IMR-90 (cell line): ENCODE data around the gene ALDOC. TPM values are rescaled to one million over a fixed set of nuclear protein-coding genes. Genes with fewer than 3 reads are reported as not detected.

Experiments used
- ATAC-seq: fragments of 200-7000 bp; cut with Tn5 transposase; 2 replicates; pipeline ENCODE4 v1.9.1; 2020; ENCODE audit warnings: low read depth, mild to moderate bottlenecking, moderate library complexity
- BruUV-seq: library from RNA; stranded (reverse); fragments of 400-500 nt; replicated peaks from 2 replicates; lab custom pipeline; 2021; lab: Mats Ljungman, UMichigan
- CTCF ChIA-PET: fragments of 300-600 bp; formaldehyde crosslinking; extraction: SDS; loops from one replicate; lab custom pipeline; 2021; ENCODE audit warnings: antibody characterized with exemption; lab: Yijun Ruan, JAX
- POLR2A ChIA-PET: fragments of 300-600 bp; sonication (Branson Sonifier 250); formaldehyde crosslinking; loops from one replicate; lab custom pipeline; 2022; ENCODE audit warnings: antibody characterized with exemption; ENCODE audit not compliant: unreplicated experiment; lab: Charles Lee
- DNase-seq: peaks from one replicate; pipeline ENCODE4 v3.0.0; 2013
- H2AFZ ChIP-seq: replicated peaks from 2 replicates; pipeline ENCODE3; 2013; ENCODE audit warnings: low read length, mild to moderate bottlenecking; ENCODE audit not compliant: poor library complexity
- H2AK5ac ChIP-seq: 2 replicates; pipeline ENCODE4 v1.6.1; 2013; ENCODE audit warnings: low read depth, low read length, inconsistent platforms
- H2AK9ac ChIP-seq: replicated peaks from 2 replicates; pipeline ENCODE3; 2013; ENCODE audit warnings: mild to moderate bottlenecking, low read depth, low read length, moderate library complexity; ENCODE audit not compliant: poor library complexity
- H2BK120ac ChIP-seq: 2 replicates; pipeline ENCODE4 v1.6.1; 2013; ENCODE audit warnings: low read depth, low read length, inconsistent platforms
- H2BK15ac ChIP-seq: 3 replicates; pipeline ENCODE4 v1.6.1; 2013; ENCODE audit warnings: low read depth, low read length, inconsistent platforms
- H2BK20ac ChIP-seq: 2 replicates; pipeline ENCODE4 v1.6.1; 2013; ENCODE audit warnings: low read depth, mild to moderate bottlenecking, inconsistent platforms, low read length, moderate library complexity
- H2BK5ac ChIP-seq: 2 replicates; pipeline ENCODE4 v1.6.1; 2013; ENCODE audit warnings: mild to moderate bottlenecking, low read depth, low read length, inconsistent platforms; ENCODE audit not compliant: poor library complexity, severe bottlenecking
- H3K14ac ChIP-seq: replicated peaks from 2 replicates; pipeline ENCODE4 v1.6.1; 2013; ENCODE audit warnings: low read depth, low read length, inconsistent platforms
- H3K18ac ChIP-seq: 2 replicates; pipeline ENCODE4 v1.6.1; 2013; ENCODE audit warnings: low read depth, low read length, control low read depth
- H3K23ac ChIP-seq: 2 replicates; pipeline ENCODE4 v1.6.1; 2013; ENCODE audit warnings: low read depth, low read length, inconsistent platforms
- H3K27ac ChIP-seq: 2 replicates; pipeline ENCODE4 v1.5.1; 2013; ENCODE audit warnings: mild to moderate bottlenecking, control low read depth, low read length; ENCODE audit not compliant: insufficient read depth
- H3K27me3 ChIP-seq: 2 replicates; pipeline ENCODE4 v1.6.1; 2013; ENCODE audit warnings: low read length; ENCODE audit not compliant: control insufficient read depth, insufficient read depth
- H3K36me3 ChIP-seq: 2 replicates; pipeline ENCODE4 v1.6.1; 2013; ENCODE audit warnings: low read length, mixed read lengths; ENCODE audit not compliant: control insufficient read depth, insufficient read depth
- H3K4ac ChIP-seq: 2 replicates; pipeline ENCODE4 v1.6.1; 2013; ENCODE audit warnings: low read depth, low read length, inconsistent platforms
- H3K4me1 ChIP-seq: 2 replicates; pipeline ENCODE4 v1.6.1; 2013; ENCODE audit warnings: low read length, mixed read lengths; ENCODE audit not compliant: control insufficient read depth, insufficient read depth
- H3K4me2 ChIP-seq: 2 replicates; pipeline ENCODE4 v1.6.1; 2013; ENCODE audit warnings: low read depth, mild to moderate bottlenecking, control low read depth, low read length, moderate library complexity
- H3K4me3 ChIP-seq: 2 replicates; pipeline ENCODE4 v1.5.1; 2013; ENCODE audit warnings: low read depth, mild to moderate bottlenecking, control low read depth, low read length, moderate library complexity; ENCODE audit not compliant: insufficient read depth
- H3K56ac ChIP-seq: 2 replicates; pipeline ENCODE4 v1.6.1; 2013; ENCODE audit warnings: low read length, inconsistent platforms; ENCODE audit not compliant: insufficient read depth; ENCODE audit errors: extremely low read depth
- H3K79me1 ChIP-seq, 2 experiments: 2 replicates each; pipeline ENCODE4 v1.6.1; 2013; ENCODE audit warnings: low read length in 2 of 2, inconsistent platforms in 1 of 2, low read depth in 1 of 2
- H3K9ac ChIP-seq: 2 replicates; pipeline ENCODE4 v1.6.1; 2013; ENCODE audit warnings: low read depth, low read length, control low read depth
- H3K9me1 ChIP-seq: 2 replicates; pipeline ENCODE4 v1.6.1; 2013; ENCODE audit warnings: low read length, inconsistent platforms; ENCODE audit not compliant: insufficient read depth
- H3K9me3 ChIP-seq: 2 replicates; pipeline ENCODE4 v1.6.1; 2013; ENCODE audit warnings: low read length; ENCODE audit not compliant: control insufficient read depth, insufficient read depth
- H4K20me1 ChIP-seq: 2 replicates; pipeline ENCODE4 v1.6.1; 2013; ENCODE audit warnings: low read length, inconsistent platforms; ENCODE audit not compliant: insufficient read depth
- H4K5ac ChIP-seq: 2 replicates; pipeline ENCODE4 v1.6.1; 2013; ENCODE audit warnings: mild to moderate bottlenecking, low read depth, low read length, control low read depth
- H4K8ac ChIP-seq, 2 experiments: 2 replicates each; pipeline ENCODE4 v1.6.1; 2013; ENCODE audit warnings: low read depth in 2 of 2, low read length in 2 of 2, control low read depth in 1 of 2, inconsistent platforms in 1 of 2
- H4K91ac ChIP-seq: 2 replicates; pipeline ENCODE4 v1.6.1; 2013; ENCODE audit warnings: low read depth, low read length, inconsistent platforms; ENCODE audit not compliant: insufficient read depth
- NFE2L2 ChIP-seq: fragments of 150-350 bp; IDR thresholded peaks from 2 replicates; pipeline ENCODE4 v1.6.1; 2016; ENCODE audit warnings: low read depth, mild to moderate bottlenecking, low read length
- RAD21 ChIP-seq: IDR thresholded peaks from 2 replicates; pipeline ENCODE4 v1.6.1; 2012; ENCODE audit warnings: low read length, improper control_type of control experiment
- SMC3 ChIP-seq: fragments of 150-350 bp; IDR thresholded peaks from 2 replicates; pipeline ENCODE4 v1.6.1; 2016; ENCODE audit warnings: low read depth, mild to moderate bottlenecking, antibody characterized with exemption, low read length, moderate library complexity
- WGBS, 2 experiments: methylation state at CpG; one replicate each; pipeline versions ENCODE4 v1.1.5 to v1.1.7; 2013; ENCODE audit warnings: missing lambda C conversion rate in 2 of 2; ENCODE audit not compliant: insufficient read length in 1 of 2; ENCODE audit errors: extremely low coverage in 2 of 2; 5-methylcytosine and 5-hydroxymethylcytosine counted together
- dilution Hi-C: fragments of 300-500 bp; cut with HindIII; formaldehyde crosslinking; loops from one replicate; pipeline ENCODE4 v1.14.3; 2018; ENCODE audit warnings: low sequenced_read_pairs; ENCODE audit not compliant: unreplicated experiment
- in situ Hi-C: fragments of 300-500 bp; cut with MboI; formaldehyde crosslinking; loops from 3 replicates; pipeline ENCODE4 v1.14.3; 2019; ENCODE audit warnings: low sequenced_read_pairs, inconsistent platforms, mixed read lengths
- intact Hi-C: fragments of 100-400 bp; cut with micrococcal nuclease; formaldehyde crosslinking; loops from 2 replicates; pipeline ENCODE4 v1.10.0; 2022
- polyA plus RNA-seq, 3 experiments: library from polyadenylated mRNA; depleted of rRNA; stranded (reverse); fragments of >200 nt; gene quantifications; 2 replicates each; pipeline ENCODE4 v1.2.3, GENCODE V29; 2012; ENCODE audit warnings: low replicate concordance in 1 of 3
- total RNA-seq: library from RNA; depleted of rRNA; stranded (reverse); fragments of >200 nt; gene quantifications from 2 replicates; pipeline ENCODE4 v1.2.3, GENCODE V29; 2012

ALDOC gene
- total and polyA plus RNA-seq, 2 of the 4 experiments (the other 2 are of a cell fraction) = 47.0 to 69.7 TPM

DNA sequence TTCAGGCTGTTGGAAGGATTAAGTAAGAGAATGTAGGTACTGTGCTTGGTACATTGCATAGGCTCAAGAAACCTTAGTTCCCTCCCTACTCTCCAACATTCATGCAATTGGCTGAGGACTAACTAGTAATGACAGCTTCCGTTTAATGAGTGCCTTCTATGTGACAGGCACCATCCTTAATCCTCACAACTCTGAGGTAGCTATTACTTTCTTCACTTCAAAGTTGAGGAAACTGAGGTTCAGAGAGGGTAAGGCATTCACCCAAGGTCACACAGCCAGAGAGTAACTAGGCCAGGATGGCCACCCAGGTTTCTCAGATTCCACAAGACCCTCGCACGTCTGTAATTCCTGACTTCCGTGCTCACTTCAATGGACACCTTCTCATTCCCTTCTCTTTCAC lies 46.4 kb downstream of the ALDOC start:
- Histone ChIP-seq H3K14ac (no peak overlapping the region), H2BK5ac (no peak overlapping the region), H3K18ac (no peak overlapping the region), H3K23ac (no peak overlapping the region), H4K5ac (no peak overlapping the region), H2BK120ac (no peak overlapping the region), H3K27me3 (peaks cover 12% of the 10 kb centered on the region), H3K4me1 (peaks cover 21% of the 10 kb centered on the region), H3K9me1 (peaks cover 8% of the 10 kb centered on the region), H2AFZ (no peak overlapping the region), H3K79me1 (no peaks in the 10 kb centered on the region), H3K27ac (no peak overlapping the region), H2AK5ac (no peak overlapping the region), H3K4me3 (no peak overlapping the region), H3K36me3 (no peaks in the 10 kb centered on the region), H3K4me2 (no peak overlapping the region), H4K8ac (no peak overlapping the region), H2AK9ac (no peak overlapping the region), H3K9me3 (no peaks in the 10 kb centered on the region), H2BK20ac (no peak overlapping the region), H3K4ac (no peak overlapping the region), H3K9ac (no peak overlapping the region), H3K56ac (no peak overlapping the region), H4K91ac (no peak overlapping the region), H2BK15ac (no peak overlapping the region), H4K20me1 (no peaks in the 10 kb centered on the region)
- TF ChIP-seq RAD21 (no peak), SMC3 (no peak), NFE2L2 (no peak)
- ATAC-seq (no peak), DNase-seq (no peak)
- POLR2A ChIA-PET = no interaction called here
- CTCF ChIA-PET = no interaction called here
- in situ Hi-C loops (no loop called here), intact Hi-C loops (no loop called here), dilution Hi-C loops (no loop called here)
- 40% methylated on average over 1 of the region's 4 CpGs; no CpG with 5 or more reads in 1 of the 2 experiments for WGBS, 2 experiments
- BruUV-seq = no TSS peak
